Transverse colon (tissue), 4 donors: ENCODE data around the gene ABAT. TPM values are rescaled to one million over a fixed set of nuclear protein-coding genes. Genes with fewer than 3 reads are reported as not detected.

Experiments
- DNase-seq: peaks from one replicate; pipeline ENCODE4 v3.0.0-alpha.2; 2019
- H3K27ac ChIP-seq, 4 donors: fragments of 200-600 bp; sonication (generic); 2 replicates each; pipeline ENCODE4 v1.5.1; 2016 to 2018; ENCODE audit warnings: inconsistent platforms in 4 of 4
- H3K27me3 ChIP-seq: fragments of 200-600 bp; sonication (generic); 2 replicates; pipeline ENCODE4 v1.5.1; 2017; ENCODE audit warnings: inconsistent platforms
- H3K36me3 ChIP-seq, 4 donors: fragments of 200-600 bp; sonication (generic); 2 replicates each; pipeline ENCODE4 v1.5.1; 2017 to 2019; ENCODE audit warnings: inconsistent platforms in 4 of 4
- H3K4me1 ChIP-seq, 4 donors: fragments of 200-600 bp; sonication (generic); 2 replicates each; pipeline ENCODE4 v1.5.1; 2017 to 2020; ENCODE audit warnings: inconsistent platforms in 4 of 4
- H3K4me3 ChIP-seq, 4 donors: fragments of 200-600 bp; sonication (generic); 1 replicate in 1 of 4; 2 replicates in 3 of 4; pipeline versions ENCODE4 v1.5.1 to v1.6.1; 2017 to 2019; ENCODE audit warnings: inconsistent platforms in 4 of 4
- H3K9me3 ChIP-seq, 2 donors: fragments of 200-600 bp; sonication (generic); 2 replicates each; pipeline ENCODE4 v1.5.1; 2017 to 2019; ENCODE audit warnings: inconsistent platforms in 2 of 2
- EP300 ChIP-seq: sonication (generic); formaldehyde crosslinking; IDR thresholded peaks from one replicate; pipeline ENCODE4 v1.6.1; 2017; ENCODE audit warnings: antibody characterized with exemption, low read depth
- POLR2A ChIP-seq: fragments of 450-650 bp; IDR thresholded peaks from one replicate; pipeline ENCODE4 v1.6.1; 2016; ENCODE audit warnings: antibody characterized with exemption, mild to moderate bottlenecking, moderate library complexity
- POLR2AphosphoS5 ChIP-seq, 3 donors: sonication (generic); formaldehyde crosslinking; IDR thresholded peaks; one replicate each; pipeline ENCODE4 v1.6.1; 2016; ENCODE audit warnings: antibody characterized with exemption in 3 of 3
- WGBS, 2 donors: methylation state at CpG; one replicate each; pipeline ENCODE4 v1.1.5; 2018; ENCODE audit warnings: low coverage in 1 of 2; 5-methylcytosine and 5-hydroxymethylcytosine counted together
- in situ Hi-C, 4 donors: fragments of 200-750 bp; cut with MboI; loops; one replicate each; pipeline versions ENCODE4 v1.15.0 to v1.15.1; 2017; ENCODE audit warnings: low sequenced_read_pairs in 3 of 4, low pct_ligation_motif_present in 1 of 4, low pct_unique_long_range_greater_than_20kb in 1 of 4
- intact Hi-C: fragments of 100-400 bp; cut with DNase I; formaldehyde crosslinking; loops from one replicate; pipeline ENCODE4 v1.15.1; 2023; ENCODE audit warnings: low total_unique reads
- total RNA-seq, 4 donors: library from RNA; depleted of rRNA; stranded (reverse); fragments of >200 nt; gene quantifications; one replicate each; pipeline ENCODE4 v1.1.0, GENCODE V29; 2016
- TF ChIP-seq, protein P1 (sequence below), 5 experiments: fragments of 200-600 bp in 3 of 5; fragments of 450-650 bp in 2 of 5; sonication (generic) in 3 of 5; IDR thresholded peaks; 1 replicate in 2 of 5; 2 replicates in 3 of 5; pipeline ENCODE4 v1.5.1; 2016 to 2017; ENCODE audit warnings: antibody characterized with exemption in 5 of 5, inconsistent platforms in 3 of 5, mild to moderate bottlenecking in 2 of 5, moderate library complexity in 1 of 5

The ABAT gene
- total RNA-seq, 4 donors from 2014 or later, result 15.7 to 35.2 (median 21.7) TPM

DNA sequence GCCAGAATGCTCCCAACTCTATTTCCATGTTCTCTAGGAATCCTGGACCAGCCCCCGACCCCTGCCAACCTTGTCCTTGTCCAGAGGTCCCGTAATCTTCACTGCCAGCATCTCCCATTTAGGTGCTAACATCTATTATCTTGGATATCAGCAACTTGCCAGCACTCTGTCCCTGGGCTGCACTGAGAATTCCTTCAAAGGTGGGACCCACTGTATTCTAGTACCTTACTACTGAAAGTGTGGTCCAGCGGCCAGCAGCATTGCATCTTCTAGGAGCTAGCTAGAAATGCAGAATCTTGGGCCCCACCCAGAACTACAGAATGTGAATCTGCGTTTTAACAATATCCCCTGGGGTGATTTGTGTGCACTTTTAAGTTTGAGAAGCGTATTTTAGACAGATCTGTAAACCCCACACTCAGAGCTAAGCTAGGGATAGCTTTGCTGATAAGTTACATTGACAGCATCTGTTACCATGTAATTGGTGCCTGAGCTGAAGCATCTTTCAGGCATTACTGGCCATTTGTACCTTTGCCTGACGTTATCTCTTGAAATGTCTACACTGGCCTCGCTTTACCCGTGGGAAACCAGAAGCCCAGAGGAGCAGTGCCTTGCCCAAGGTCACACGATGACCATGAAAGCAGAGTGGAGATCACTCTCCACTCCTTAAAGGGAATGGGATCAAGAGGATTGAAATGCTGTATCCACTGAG, 8.3 kb downstream of the ABAT start:
- no peak for DNase-seq
- H3K36me3 ChIP-seq, result no peaks in the 10 kb centered on the region
- in situ Hi-C loops (loop anchor here in 1 of 4 donors (25.0 kb wide), 1 partner anchor 455 kb away; no protein-coding TSS in a partner anchor), intact Hi-C loops (no loop called here)
- H3K4me1 ChIP-seq, result peaks cover 0 to 11% (median 3%) of the 10 kb centered on the region in 4 donors
- no peak overlapping the region for H3K27ac ChIP-seq
- TF ChIP-seq, protein P1, sequence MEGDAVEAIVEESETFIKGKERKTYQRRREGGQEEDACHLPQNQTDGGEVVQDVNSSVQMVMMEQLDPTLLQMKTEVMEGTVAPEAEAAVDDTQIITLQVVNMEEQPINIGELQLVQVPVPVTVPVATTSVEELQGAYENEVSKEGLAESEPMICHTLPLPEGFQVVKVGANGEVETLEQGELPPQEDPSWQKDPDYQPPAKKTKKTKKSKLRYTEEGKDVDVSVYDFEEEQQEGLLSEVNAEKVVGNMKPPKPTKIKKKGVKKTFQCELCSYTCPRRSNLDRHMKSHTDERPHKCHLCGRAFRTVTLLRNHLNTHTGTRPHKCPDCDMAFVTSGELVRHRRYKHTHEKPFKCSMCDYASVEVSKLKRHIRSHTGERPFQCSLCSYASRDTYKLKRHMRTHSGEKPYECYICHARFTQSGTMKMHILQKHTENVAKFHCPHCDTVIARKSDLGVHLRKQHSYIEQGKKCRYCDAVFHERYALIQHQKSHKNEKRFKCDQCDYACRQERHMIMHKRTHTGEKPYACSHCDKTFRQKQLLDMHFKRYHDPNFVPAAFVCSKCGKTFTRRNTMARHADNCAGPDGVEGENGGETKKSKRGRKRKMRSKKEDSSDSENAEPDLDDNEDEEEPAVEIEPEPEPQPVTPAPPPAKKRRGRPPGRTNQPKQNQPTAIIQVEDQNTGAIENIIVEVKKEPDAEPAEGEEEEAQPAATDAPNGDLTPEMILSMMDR (IDR thresholded peaks at IDR 0.05), result no peak
- TF ChIP-seq POLR2A (no peak), EP300 (no peak), POLR2AphosphoS5 (IDR thresholded peaks at IDR 0.05) (no peak)
- 77 to 84% methylated on average over 5 to 9 of the region's 9 CpGs for WGBS, 2 donors
- no peaks in the 10 kb centered on the region for H3K27me3 ChIP-seq
- no peak overlapping the region for H3K4me3 ChIP-seq
- H3K9me3 ChIP-seq, result no peaks in the 10 kb centered on the region

DNA sequence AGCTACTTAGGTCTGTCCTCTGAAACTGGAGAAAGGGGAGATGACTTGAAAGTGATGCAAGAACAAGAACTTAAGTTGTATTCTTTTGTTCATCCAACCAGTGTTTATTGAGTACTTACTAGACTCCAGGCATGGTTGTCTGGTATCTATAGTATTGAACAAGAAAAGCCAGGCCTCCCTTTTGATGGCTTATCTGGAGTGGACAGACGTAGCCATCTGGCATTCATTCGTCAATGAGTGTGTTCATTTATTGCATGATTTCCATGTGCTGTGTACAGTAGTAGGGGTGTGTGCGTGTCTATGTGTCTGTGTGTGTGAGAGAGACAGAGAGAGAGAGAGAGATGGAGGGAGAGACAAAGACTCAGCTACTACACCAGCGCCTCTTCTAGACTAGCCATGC, 9.2 kb downstream of the ABAT start:
- Histone ChIP-seq H3K27me3 (no peaks in the 10 kb centered on the region), H3K27ac (no peak overlapping the region), H3K36me3 (no peaks in the 10 kb centered on the region), H3K4me1 (peaks cover 0 to 11% (median 3%) of the 10 kb centered on the region in 4 donors), H3K9me3 (no peaks in the 10 kb centered on the region), H3K4me3 (no peak overlapping the region)
- WGBS, 2 donors, result 75 to 76% methylated on average over 3 to 4 of the region's 4 CpGs
- intact Hi-C loops (no loop called here), in situ Hi-C loops (loop anchor here in 1 of 4 donors (25.0 kb wide), 1 partner anchor 454 kb away; no protein-coding TSS in a partner anchor)
- no peak for TF ChIP-seq POLR2AphosphoS5 (IDR thresholded peaks at IDR 0.05)
- no peak for TF ChIP-seq POLR2A
- TF ChIP-seq EP300, result no peak
- TF ChIP-seq, protein P1 (IDR thresholded peaks at IDR 0.05), result no peak
- no peak for DNase-seq

DNA sequence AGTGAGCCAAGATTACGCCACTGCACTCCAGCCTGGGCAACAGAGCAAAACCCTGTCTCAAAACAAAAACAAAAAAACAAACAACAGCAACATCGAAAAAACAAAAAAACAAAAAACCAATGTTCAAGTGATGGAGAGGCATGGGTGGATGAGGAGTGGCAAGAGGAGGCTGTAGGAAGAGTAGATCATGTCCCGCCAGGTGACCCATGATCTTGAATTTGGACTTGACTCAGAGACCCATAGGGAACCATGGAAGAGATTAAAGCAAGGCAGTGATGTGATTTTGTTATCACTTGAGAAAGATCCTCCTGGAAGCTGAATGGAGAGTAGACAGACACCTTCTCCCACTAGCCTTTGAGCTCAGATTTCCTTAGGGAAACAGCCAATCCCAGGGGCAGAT, 11.2 kb downstream of the ABAT start:
- H3K4me1 ChIP-seq, result peaks cover 0 to 11% (median 3%) of the 10 kb centered on the region in 4 donors
- peaks cover 7 to 11% of the 10 kb centered on the region in 2 donors for H3K9me3 ChIP-seq
- 70 to 96% methylated on average over 3 of the region's 3 CpGs for WGBS, 2 donors
- TF ChIP-seq, protein P1 (IDR thresholded peaks at IDR 0.05), result no peak
- TF ChIP-seq POLR2A (no peak), POLR2AphosphoS5 (IDR thresholded peaks at IDR 0.05) (no peak), EP300 (no peak)
- in situ Hi-C loops (loop anchor here in 1 of 4 donors (25.0 kb wide), 1 partner anchor 452 kb away; no protein-coding TSS in a partner anchor), intact Hi-C loops (no loop called here)
- DNase-seq, result no peak
- no peak overlapping the region for H3K4me3 ChIP-seq
- no peaks in the 10 kb centered on the region for H3K36me3 ChIP-seq
- no peak overlapping the region for H3K27ac ChIP-seq
- no peaks in the 10 kb centered on the region for H3K27me3 ChIP-seq

DNA sequence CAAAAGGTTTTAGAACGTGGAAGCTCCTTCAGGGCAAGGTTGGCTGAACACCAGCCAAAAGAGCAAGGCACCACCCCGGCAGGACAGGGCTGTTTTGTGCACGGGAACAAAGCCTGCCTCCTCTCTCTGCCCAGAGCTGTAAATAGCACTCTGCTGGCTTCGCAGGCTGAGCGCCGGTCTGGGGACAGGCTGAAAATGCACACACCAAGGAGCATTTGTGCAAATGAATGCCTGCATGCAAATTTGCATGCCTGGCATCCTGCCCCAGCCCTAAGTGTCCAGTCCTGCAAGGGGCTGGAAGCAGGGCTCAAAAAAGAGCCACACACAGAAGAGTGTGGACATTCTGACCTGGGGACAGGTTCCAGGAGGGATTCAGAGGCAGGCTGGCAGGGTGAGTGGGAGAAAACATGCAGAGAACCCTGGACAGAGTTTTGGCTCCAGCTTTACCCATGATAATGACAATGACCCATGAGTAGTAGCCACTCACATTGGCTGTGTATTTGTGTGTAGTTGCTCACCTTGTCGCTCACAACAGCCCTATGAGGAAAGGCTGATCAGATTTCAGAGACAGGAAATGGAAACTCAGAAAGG, 11.7 kb downstream of the ABAT start:
- DNase-seq, result peak; percentile 23
- 7 to 40% methylated on average over 1 to 7 of the region's 7 CpGs for WGBS, 2 donors
- intact Hi-C loops (no loop called here), in situ Hi-C loops (loop anchor here in 1 of 4 donors (25.0 kb wide), 1 partner anchor 451 kb away; no protein-coding TSS in a partner anchor)
- peaks cover 0 to 11% (median 3%) of the 10 kb centered on the region in 4 donors for H3K4me1 ChIP-seq
- no peaks in the 10 kb centered on the region for H3K27me3 ChIP-seq
- no peak overlapping the region for H3K4me3 ChIP-seq
- peaks cover 7 to 11% of the 10 kb centered on the region in 2 donors for H3K9me3 ChIP-seq
- TF ChIP-seq, protein P1 (IDR thresholded peaks at IDR 0.05), result no peak
- TF ChIP-seq POLR2A (no peak), EP300 (no peak), POLR2AphosphoS5 (IDR thresholded peaks at IDR 0.05) (no peak)
- H3K36me3 ChIP-seq, result no peaks in the 10 kb centered on the region
- H3K27ac ChIP-seq, result no peak overlapping the region
